Uterus (tissue), 2 donors: ENCODE measurements around the gene COPZ2.
"Not testable (repeated sequence)": the region's sequence is repeated elsewhere in the genome, so short reads cannot be mapped to it uniquely, and the experiment has no call there.

Source experiments
- CTCF ChIP-seq, 4 experiments: fragments of 200-600 bp in 2 of 4; fragments of 450-650 bp in 2 of 4; sonication (generic) in 2 of 4; IDR thresholded peaks; one replicate each; pipeline ENCODE4 v1.5.1; 2016 to 2019; ENCODE audit warnings: antibody characterized with exemption in 4 of 4, mild to moderate bottlenecking in 2 of 4, moderate library complexity in 1 of 4
- POLR2A ChIP-seq, 2 donors: fragments of 450-650 bp; IDR thresholded peaks; one replicate each; pipeline ENCODE4 v1.6.1; 2016; ENCODE audit warnings: antibody characterized with exemption in 2 of 2, mild to moderate bottlenecking in 1 of 2, moderate library complexity in 1 of 2

- not testable (repeated sequence) for TF ChIP-seq CTCF, POLR2A (IDR thresholded peaks at IDR 0.05)
These were observed 19.8 kb downstream of the COPZ2 start for GRCh38 chr17:48017817-48018158.
